Esophagus squamous epithelium (tissue), 4 donors: Measurements from ENCODE around the gene FLNA.

Experiments used
- CTCF ChIP-seq, 6 experiments: fragments of 450-650 bp in 4 of 6; fragments of 200-600 bp in 2 of 6; sonication (generic) in 2 of 6; IDR thresholded peaks; one replicate each; pipeline ENCODE4 v1.5.1; 2016 to 2019; ENCODE audit warnings: antibody characterized with exemption in 6 of 6, mild to moderate bottlenecking in 4 of 6, moderate library complexity in 4 of 6
- POLR2A ChIP-seq, 4 donors: fragments of 450-650 bp; IDR thresholded peaks; one replicate each; pipeline ENCODE4 v1.6.1; 2017; ENCODE audit warnings: antibody characterized with exemption in 4 of 4, mild to moderate bottlenecking in 4 of 4, moderate library complexity in 3 of 4

- no peak for TF ChIP-seq CTCF (IDR thresholded peaks at IDR 0.05)
- no peak for TF ChIP-seq POLR2A (IDR thresholded peaks at IDR 0.05)
Observed at GRCh38 chrX:154367474-154368308, 6.7 kb downstream of the FLNA start.
